MCF 10A (cell line): Measurements from ENCODE around the gene NR1I3. TPM values are rescaled to one million over a fixed set of nuclear protein-coding genes. Genes with fewer than 3 reads are reported as not detected.

Experiments used
- BruUV-seq: library from RNA; stranded (reverse); fragments of 400-500 nt; replicated peaks from 2 replicates; lab custom pipeline; 2021; lab: Mats Ljungman, UMichigan
- CTCF ChIA-PET: fragments of 300-600 bp; sonication (Branson Sonifier 250); formaldehyde crosslinking; extraction: SDS; loops from one replicate; lab custom pipeline; 2021; ENCODE audit warnings: antibody characterized with exemption, inconsistent platforms; lab: Yijun Ruan, JAX
- POLR2A ChIA-PET: fragments of 300-600, 350-650 bp; sonication (Branson Sonifier 250); formaldehyde crosslinking; extraction: SDS; loops from one replicate; lab custom pipeline; 2020; ENCODE audit warnings: antibody characterized with exemption, inconsistent platforms; lab: Yijun Ruan, JAX
- DNase-seq: peaks from one replicate; pipeline ENCODE4 v3.0.0-alpha.2; 2018; ENCODE audit not compliant: unreplicated experiment
- H3K27ac Mint-ChIP-seq: one replicate; pipeline ENCODE4 v1.8.0; 2022; ENCODE audit warnings: mild to moderate bottlenecking, low read depth, mixed read lengths; ENCODE audit not compliant: unreplicated experiment
- H3K27me3 Mint-ChIP-seq: one replicate; pipeline ENCODE4 v1.8.0; 2022; ENCODE audit warnings: mixed read lengths; ENCODE audit not compliant: insufficient read depth, unreplicated experiment
- H3K36me3 Mint-ChIP-seq: one replicate; pipeline ENCODE4 v1.8.0; 2022; ENCODE audit warnings: mild to moderate bottlenecking, moderate library complexity, mixed read lengths; ENCODE audit not compliant: insufficient read depth, unreplicated experiment
- H3K4me1 Mint-ChIP-seq: one replicate; pipeline ENCODE4 v1.8.0; 2022; ENCODE audit warnings: mixed read lengths; ENCODE audit not compliant: insufficient read depth, unreplicated experiment
- H3K4me3 Mint-ChIP-seq: one replicate; pipeline ENCODE4 v1.8.0; 2022; ENCODE audit warnings: mild to moderate bottlenecking, moderate library complexity, mixed read lengths; ENCODE audit not compliant: unreplicated experiment
- H3K9me3 Mint-ChIP-seq: one replicate; pipeline ENCODE4 v1.8.0; 2022; ENCODE audit warnings: mixed read lengths; ENCODE audit not compliant: unreplicated experiment
- intact Hi-C: fragments of 100-400 bp; cut with micrococcal nuclease; formaldehyde crosslinking; loops from 2 replicates; pipeline ENCODE4 v1.14.1; 2022
- total RNA-seq: library from RNA; stranded (reverse); gene quantifications from 2 replicates; pipeline ENCODE4 v1.2.3, GENCODE V29; 2022
- TF ChIP-seq, protein P1 (sequence below): fragments of 200-600 bp; IDR thresholded peaks from one replicate; pipeline ENCODE4 v1.8.0; 2022; ENCODE audit warnings: antibody characterized with exemption, mild to moderate bottlenecking; ENCODE audit not compliant: unreplicated experiment

Gene NR1I3
- total RNA-seq, 1 experiment from 2014 or later: not detected

GRCh38 chr1:161261261-161262235, 23.5 kb upstream of the NR1I3 start:
- Mint-ChIP-seq H3K4me3 (no peak overlapping the region), H3K27me3 (peaks cover 50% of the 10 kb centered on the region), H3K36me3 (no peaks in the 10 kb centered on the region), H3K4me1 (no peaks in the 10 kb centered on the region), H3K27ac (no peak overlapping the region), H3K9me3 (peaks cover 11% of the 10 kb centered on the region)
- BruUV-seq: no TSS peak
- peak; percentile 10 for DNase-seq
- intact Hi-C loops: no loop called here
- TF ChIP-seq, protein P1, sequence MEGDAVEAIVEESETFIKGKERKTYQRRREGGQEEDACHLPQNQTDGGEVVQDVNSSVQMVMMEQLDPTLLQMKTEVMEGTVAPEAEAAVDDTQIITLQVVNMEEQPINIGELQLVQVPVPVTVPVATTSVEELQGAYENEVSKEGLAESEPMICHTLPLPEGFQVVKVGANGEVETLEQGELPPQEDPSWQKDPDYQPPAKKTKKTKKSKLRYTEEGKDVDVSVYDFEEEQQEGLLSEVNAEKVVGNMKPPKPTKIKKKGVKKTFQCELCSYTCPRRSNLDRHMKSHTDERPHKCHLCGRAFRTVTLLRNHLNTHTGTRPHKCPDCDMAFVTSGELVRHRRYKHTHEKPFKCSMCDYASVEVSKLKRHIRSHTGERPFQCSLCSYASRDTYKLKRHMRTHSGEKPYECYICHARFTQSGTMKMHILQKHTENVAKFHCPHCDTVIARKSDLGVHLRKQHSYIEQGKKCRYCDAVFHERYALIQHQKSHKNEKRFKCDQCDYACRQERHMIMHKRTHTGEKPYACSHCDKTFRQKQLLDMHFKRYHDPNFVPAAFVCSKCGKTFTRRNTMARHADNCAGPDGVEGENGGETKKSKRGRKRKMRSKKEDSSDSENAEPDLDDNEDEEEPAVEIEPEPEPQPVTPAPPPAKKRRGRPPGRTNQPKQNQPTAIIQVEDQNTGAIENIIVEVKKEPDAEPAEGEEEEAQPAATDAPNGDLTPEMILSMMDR: no peak
- ChIA-PET CTCF (interaction anchor here (0.6 to 6.2 kb wide), 6 partner anchors 14 to 141 kb away, joined by 3 to 46 read pairs (median 3); partner anchors contain the start of gene TOMM40L), POLR2A (interaction anchor here (0.6 to 1.7 kb wide), 5 partner anchors 11 to 128 kb away, joined by 3 to 7 read pairs (median 3); no protein-coding TSS in a partner anchor)

DNA sequence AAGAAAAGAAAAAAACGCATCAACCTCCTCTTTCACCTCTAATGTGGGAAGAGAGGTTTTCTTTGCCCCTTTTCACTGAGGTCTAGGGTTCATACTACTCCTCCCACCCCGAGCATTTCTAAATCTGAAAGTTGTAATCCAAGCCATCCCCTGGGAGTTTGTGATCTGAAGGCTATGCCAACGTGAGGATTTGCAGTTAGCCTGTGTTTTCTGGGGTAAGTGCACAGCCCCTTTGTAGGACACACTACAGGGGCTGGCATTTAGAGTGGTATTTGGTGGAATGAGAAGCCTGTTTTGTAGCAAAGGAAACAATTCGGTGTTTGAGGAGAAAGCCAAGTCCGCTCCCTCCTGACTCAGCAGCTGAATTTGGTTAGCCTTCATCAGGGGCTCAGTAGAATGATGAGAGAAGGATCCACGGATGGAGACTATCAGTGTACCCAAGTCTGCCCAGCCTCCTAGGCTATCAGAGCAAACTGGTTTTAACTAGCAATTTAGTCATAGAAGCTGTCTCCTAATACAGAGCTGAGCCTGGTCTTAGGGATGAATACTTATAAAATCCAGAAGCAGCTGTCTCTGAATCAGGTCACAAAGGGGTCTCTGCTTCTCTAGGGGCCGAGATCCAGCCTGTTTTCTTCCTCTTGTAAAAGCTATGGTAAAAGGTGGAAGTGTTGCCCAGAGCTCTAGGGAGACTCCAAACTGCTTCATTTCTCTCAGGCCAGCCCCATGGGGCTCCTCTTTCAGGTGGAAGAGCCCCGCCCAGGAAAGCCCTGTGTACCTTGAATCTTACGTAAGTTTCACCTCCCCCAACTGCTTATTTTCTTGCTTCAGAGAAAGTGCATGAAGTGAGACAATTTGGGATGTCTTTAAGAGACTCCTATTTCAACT, 22.6 kb upstream of the NR1I3 start:
- BruUV-seq: no TSS peak

GRCh38 chr1:161259765-161260164, 21.8 kb upstream of the NR1I3 start:
- Mint-ChIP-seq H3K9me3 (peaks cover 24% of the 10 kb centered on the region), H3K36me3 (no peaks in the 10 kb centered on the region), H3K27me3 (peaks cover 50% of the 10 kb centered on the region), H3K4me1 (no peaks in the 10 kb centered on the region), H3K4me3 (no peak overlapping the region), H3K27ac (no peak overlapping the region)
- intact Hi-C loops: no loop called here
- TF ChIP-seq, protein P1: no peak
- no TSS peak for BruUV-seq
- ChIA-PET POLR2A (interaction anchor here (0.7 to 1.2 kb wide), 3 partner anchors 10 to 120 kb away, joined by 3 to 6 read pairs (median 3); no protein-coding TSS in a partner anchor), CTCF (interaction anchor here (0.6 to 6.2 kb wide), 4 partner anchors 31 to 67 kb away, joined by 3 to 46 read pairs (median 13); partner anchors contain the start of gene TOMM40L)
- DNase-seq: no peak

More for the DNA sequence above, 22.6 kb upstream of the NR1I3 start:
- intact Hi-C loops: no loop called here
- ChIA-PET CTCF (interaction anchor here (0.6 to 6.2 kb wide), 6 partner anchors 13 to 108 kb away, joined by 3 to 46 read pairs (median 4); partner anchors contain the start of gene TOMM40L), POLR2A (interaction anchor here (0.7 to 1.7 kb wide), 5 partner anchors 9 to 125 kb away, joined by 3 to 7 read pairs (median 3); no protein-coding TSS in a partner anchor)
- H3K4me1 Mint-ChIP-seq: no peaks in the 10 kb centered on the region
- peaks cover 20% of the 10 kb centered on the region for H3K9me3 Mint-ChIP-seq
- H3K27me3 Mint-ChIP-seq: peaks cover 50% of the 10 kb centered on the region
- DNase-seq: peak; percentile 61
- no peaks in the 10 kb centered on the region for H3K36me3 Mint-ChIP-seq
- H3K4me3 Mint-ChIP-seq: no peak overlapping the region
- H3K27ac Mint-ChIP-seq: no peak overlapping the region
- TF ChIP-seq, protein P1: no peak
